ENCODE measurements around the gene ACR. TPM values are rescaled to one million over a fixed set of nuclear protein-coding genes. Genes with fewer than 3 reads are reported as not detected.
A peak's percentile ranks its signal among the peaks of the same experiment; 100 is the strongest.

ACR gene
- total and polyA plus RNA-seq, 3 donors from 2014 or later, result 49.5 to 181 (median 88.7) TPM

GRCh38 chr22:50705219-50705691 is 32.7 kb upstream of the ACR start:
- Histone ChIP-seq H3K27ac (no peak overlapping the region), H3K9me3 (no peaks in the 10 kb centered on the region), H3K4me3 (no peak overlapping the region), H3K36me3 (ENCODE audit: low read depth, missing control alignments) (no peaks in the 10 kb centered on the region), H3K4me1 (no peaks in the 10 kb centered on the region), H3K27me3 (no peaks in the 10 kb centered on the region)
- WGBS, 2 donors, result 45 to 54% methylated on average over 11 to 22 of the region's 23 CpGs
- peak; percentile 66 for DNase-seq
- intact Hi-C loops (cut with DNase I; ENCODE audit: low total_unique reads), result no loop called here
- TF ChIP-seq, protein P1, sequence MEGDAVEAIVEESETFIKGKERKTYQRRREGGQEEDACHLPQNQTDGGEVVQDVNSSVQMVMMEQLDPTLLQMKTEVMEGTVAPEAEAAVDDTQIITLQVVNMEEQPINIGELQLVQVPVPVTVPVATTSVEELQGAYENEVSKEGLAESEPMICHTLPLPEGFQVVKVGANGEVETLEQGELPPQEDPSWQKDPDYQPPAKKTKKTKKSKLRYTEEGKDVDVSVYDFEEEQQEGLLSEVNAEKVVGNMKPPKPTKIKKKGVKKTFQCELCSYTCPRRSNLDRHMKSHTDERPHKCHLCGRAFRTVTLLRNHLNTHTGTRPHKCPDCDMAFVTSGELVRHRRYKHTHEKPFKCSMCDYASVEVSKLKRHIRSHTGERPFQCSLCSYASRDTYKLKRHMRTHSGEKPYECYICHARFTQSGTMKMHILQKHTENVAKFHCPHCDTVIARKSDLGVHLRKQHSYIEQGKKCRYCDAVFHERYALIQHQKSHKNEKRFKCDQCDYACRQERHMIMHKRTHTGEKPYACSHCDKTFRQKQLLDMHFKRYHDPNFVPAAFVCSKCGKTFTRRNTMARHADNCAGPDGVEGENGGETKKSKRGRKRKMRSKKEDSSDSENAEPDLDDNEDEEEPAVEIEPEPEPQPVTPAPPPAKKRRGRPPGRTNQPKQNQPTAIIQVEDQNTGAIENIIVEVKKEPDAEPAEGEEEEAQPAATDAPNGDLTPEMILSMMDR (IDR thresholded peaks at IDR 0.05), result no peak
- TF ChIP-seq POLR2A (IDR thresholded peaks at IDR 0.05), result no peak

GRCh38 chr22:50705851-50706351 is 32.1 kb upstream of the ACR start:
- H3K27ac ChIP-seq, result no peak overlapping the region
- no peaks in the 10 kb centered on the region for H3K4me1 ChIP-seq
- H3K36me3 ChIP-seq (ENCODE audit: low read depth, missing control alignments), result no peaks in the 10 kb centered on the region
- DNase-seq, result no peak
- intact Hi-C loops (cut with DNase I; ENCODE audit: low total_unique reads), result no loop called here
- no peak overlapping the region for H3K4me3 ChIP-seq
- TF ChIP-seq, protein P1 (IDR thresholded peaks at IDR 0.05), result no peak
- no peak for TF ChIP-seq POLR2A (IDR thresholded peaks at IDR 0.05)
- no peaks in the 10 kb centered on the region for H3K27me3 ChIP-seq
- no peaks in the 10 kb centered on the region for H3K9me3 ChIP-seq
- WGBS, 2 donors, result 91 to 96% methylated on average over 10 to 27 of the region's 27 CpGs

GRCh38 chr22:50706481-50707125 is 31.4 kb upstream of the ACR start:
- no peak for DNase-seq
- Histone ChIP-seq H3K27me3 (no peaks in the 10 kb centered on the region), H3K9me3 (no peaks in the 10 kb centered on the region), H3K4me1 (no peaks in the 10 kb centered on the region), H3K4me3 (no peak overlapping the region), H3K27ac (no peak overlapping the region), H3K36me3 (ENCODE audit: low read depth, missing control alignments) (no peaks in the 10 kb centered on the region)
- 90 to 97% methylated on average over 14 of the region's 14 CpGs for WGBS, 2 donors
- intact Hi-C loops (cut with DNase I; ENCODE audit: low total_unique reads), result no loop called here
- TF ChIP-seq, protein P1 (IDR thresholded peaks at IDR 0.05), result no peak
- no peak for TF ChIP-seq POLR2A (IDR thresholded peaks at IDR 0.05)

GRCh38 chr22:50708474-50708873 is 29.5 kb upstream of the ACR start:
- TF ChIP-seq, protein P1 (IDR thresholded peaks at IDR 0.05), result no peak
- no peak for TF ChIP-seq POLR2A (IDR thresholded peaks at IDR 0.05)
- no peaks in the 10 kb centered on the region for H3K27me3 ChIP-seq
- 88 to 96% methylated on average over 3 of the region's 3 CpGs for WGBS, 2 donors
- no peak overlapping the region for H3K4me3 ChIP-seq
- intact Hi-C loops (cut with DNase I; ENCODE audit: low total_unique reads), result no loop called here
- peaks cover 3% of the 10 kb centered on the region for H3K4me1 ChIP-seq
- no peaks in the 10 kb centered on the region for H3K36me3 ChIP-seq (ENCODE audit: low read depth, missing control alignments)
- H3K9me3 ChIP-seq, result no peaks in the 10 kb centered on the region
- H3K27ac ChIP-seq, result no peak overlapping the region
- no peak for DNase-seq

DNA sequence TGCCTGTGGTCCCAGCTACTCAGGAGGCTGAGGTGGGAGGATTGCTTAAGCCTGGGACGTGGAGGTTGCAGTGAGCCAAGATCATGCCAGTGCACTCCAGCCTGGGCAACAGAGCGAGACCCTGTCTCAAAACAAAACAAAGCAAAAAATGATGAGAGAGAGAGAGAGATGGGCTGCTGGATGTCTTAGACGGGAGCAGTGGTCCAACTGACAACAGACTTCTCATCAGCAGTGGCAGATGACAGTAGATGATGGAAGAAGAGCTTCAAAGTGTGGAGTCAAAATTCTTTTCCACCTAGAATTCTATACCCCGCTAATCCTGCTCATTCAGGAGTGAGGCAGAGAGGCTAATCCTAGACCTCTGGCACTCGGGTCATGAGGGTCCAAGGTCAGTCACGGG is 29.0 kb upstream of the ACR start:
- no peaks in the 10 kb centered on the region for H3K9me3 ChIP-seq
- no peaks in the 10 kb centered on the region for H3K27me3 ChIP-seq
- no peak overlapping the region for H3K27ac ChIP-seq
- no peak overlapping the region for H3K4me3 ChIP-seq
- WGBS, 2 donors, result 92 to 95% methylated on average over 6 of the region's 6 CpGs
- no peak for DNase-seq
- TF ChIP-seq POLR2A (IDR thresholded peaks at IDR 0.05), result no peak
- TF ChIP-seq, protein P1 (IDR thresholded peaks at IDR 0.05), result no peak
- intact Hi-C loops (cut with DNase I; ENCODE audit: low total_unique reads), result no loop called here
- peaks cover 7% of the 10 kb centered on the region for H3K4me1 ChIP-seq
- H3K36me3 ChIP-seq (ENCODE audit: low read depth, missing control alignments), result no peaks in the 10 kb centered on the region

Data from testis (tissue), 3 donors.